Liver (tissue), 9 donors: ENCODE results near the gene GUCD1. TPM values are rescaled to one million over a fixed set of nuclear protein-coding genes. Genes with fewer than 3 reads are reported as not detected.

Source experiments
- DNase-seq: peaks from one replicate; pipeline ENCODE4 v3.0.0-alpha.2; 2017; ENCODE audit warnings: low spot score
- H3K27ac ChIP-seq, 2 donors: one replicate each; pipeline ENCODE4 v1.7.0; 2013; ENCODE audit warnings: inconsistent platforms in 2 of 2, low read length in 2 of 2, control low read depth in 1 of 2, low read depth in 1 of 2, mild to moderate bottlenecking in 1 of 2
- H3K27me3 ChIP-seq, 4 donors: one replicate each; pipeline versions ENCODE4 v1.6.1 to v1.7.0; 2013; ENCODE audit warnings: low read length in 3 of 4, inconsistent platforms in 1 of 4, mild to moderate bottlenecking in 1 of 4, moderate library complexity in 1 of 4; ENCODE audit not compliant: control insufficient read depth in 4 of 4, insufficient read depth in 4 of 4
- H3K36me3 ChIP-seq, 4 donors: one replicate each; pipeline versions ENCODE4 v1.6.1 to v1.7.0; 2013; ENCODE audit warnings: low read length in 3 of 4, mild to moderate bottlenecking in 3 of 4, low read depth in 1 of 4, moderate library complexity in 1 of 4; ENCODE audit not compliant: control insufficient read depth in 4 of 4, insufficient read depth in 3 of 4
- H3K4me1 ChIP-seq, 4 donors: one replicate each; pipeline versions ENCODE4 v1.6.1 to v1.7.0; 2013; ENCODE audit warnings: low read length in 3 of 4, mild to moderate bottlenecking in 3 of 4, moderate library complexity in 1 of 4; ENCODE audit not compliant: control insufficient read depth in 4 of 4, insufficient read depth in 4 of 4
- H3K4me3 ChIP-seq, 3 donors: one replicate each; pipeline versions ENCODE4 v1.6.1 to v1.7.0; 2013; ENCODE audit warnings: low read length in 3 of 3, control low read depth in 1 of 3, low read depth in 1 of 3, mild to moderate bottlenecking in 1 of 3
- H3K9ac ChIP-seq, 2 donors: one replicate each; pipeline ENCODE4 v1.7.0; 2013; ENCODE audit warnings: low read length in 2 of 2, mild to moderate bottlenecking in 2 of 2, moderate library complexity in 2 of 2, control low read depth in 1 of 2, low read depth in 1 of 2
- H3K9me3 ChIP-seq, 4 donors: one replicate each; pipeline versions ENCODE4 v1.6.1 to v1.7.0; 2013; ENCODE audit warnings: low read length in 3 of 4; ENCODE audit not compliant: control insufficient read depth in 4 of 4
- ATF3 ChIP-seq: IDR thresholded peaks from 2 replicates; pipeline ENCODE4 v1.6.1; 2016; ENCODE audit warnings: antibody characterized with exemption
- CTCF ChIP-seq: fragments of 150-350 bp; IDR thresholded peaks from 2 replicates; pipeline ENCODE4 v1.5.1; 2017; ENCODE audit warnings: improper control_type of control experiment, low read depth, low read length; ENCODE audit not compliant: missing input control
- EGR1 ChIP-seq, 2 donors: IDR thresholded peaks; 2 replicates each; pipeline ENCODE4 v1.6.1; 2016 to 2018; ENCODE audit warnings: antibody characterized with exemption in 2 of 2, low read depth in 2 of 2
- FOXA1 ChIP-seq: IDR thresholded peaks from 2 replicates; pipeline ENCODE4 v1.6.1; 2016; ENCODE audit warnings: antibody characterized with exemption
- FOXA2 ChIP-seq: IDR thresholded peaks from 2 replicates; pipeline ENCODE4 v1.6.1; 2016; ENCODE audit warnings: antibody characterized with exemption
- GABPA ChIP-seq, 2 donors: IDR thresholded peaks in 1 of 2; conservative IDR thresholded peaks in 1 of 2; 2 replicates each; pipeline ENCODE4 v1.6.1; 2016; ENCODE audit warnings: antibody characterized with exemption in 2 of 2, mild to moderate bottlenecking in 1 of 2, moderate library complexity in 1 of 2
- HNF4A ChIP-seq, 2 donors: conservative IDR thresholded peaks; 2 replicates each; pipeline ENCODE4 v1.6.1; 2016; ENCODE audit warnings: antibody characterized with exemption in 2 of 2, mild to moderate bottlenecking in 2 of 2
- HNF4G ChIP-seq: IDR thresholded peaks from 2 replicates; pipeline ENCODE4 v1.6.1; 2016; ENCODE audit warnings: antibody characterized with exemption
- JUND ChIP-seq, 2 donors: IDR thresholded peaks; 2 replicates each; pipeline ENCODE4 v1.6.1; 2016; ENCODE audit warnings: antibody characterized with exemption in 2 of 2
- MAX ChIP-seq: IDR thresholded peaks from 2 replicates; pipeline ENCODE4 v1.6.1; 2016; ENCODE audit warnings: antibody characterized with exemption
- NR2F2 ChIP-seq: IDR thresholded peaks from 2 replicates; pipeline ENCODE4 v1.6.1; 2016; ENCODE audit warnings: antibody characterized with exemption
- RAD21 ChIP-seq, 2 donors: IDR thresholded peaks; 2 replicates each; pipeline ENCODE4 v1.6.1; 2016; ENCODE audit warnings: antibody characterized with exemption in 2 of 2, mild to moderate bottlenecking in 2 of 2
- REST ChIP-seq: IDR thresholded peaks from 2 replicates; pipeline ENCODE4 v1.6.1; 2016; ENCODE audit warnings: antibody characterized with exemption, mild to moderate bottlenecking
- RXRA ChIP-seq, 2 donors: IDR thresholded peaks; 2 replicates each; pipeline ENCODE4 v1.6.1; 2017 to 2018; ENCODE audit warnings: antibody characterized with exemption in 2 of 2, mild to moderate bottlenecking in 1 of 2
- SP1 ChIP-seq: IDR thresholded peaks from 2 replicates; pipeline ENCODE4 v1.6.1; 2018; ENCODE audit warnings: antibody characterized with exemption, mild to moderate bottlenecking
- TAF1 ChIP-seq: conservative IDR thresholded peaks from 2 replicates; pipeline ENCODE4 v1.6.1; 2016; ENCODE audit warnings: antibody characterized with exemption, mild to moderate bottlenecking
- YY1 ChIP-seq: IDR thresholded peaks from 2 replicates; pipeline ENCODE4 v1.6.1; 2016; ENCODE audit warnings: antibody characterized with exemption, mild to moderate bottlenecking
- ZBTB33 ChIP-seq: IDR thresholded peaks from 2 replicates; pipeline ENCODE4 v1.6.1; 2016; ENCODE audit warnings: antibody characterized with exemption
- WGBS: extraction: QIAGEN DNeasy Blood & Tissue Kit; methylation state at CpG from one replicate; pipeline ENCODE4 v1.1.7; 2013; 5-methylcytosine and 5-hydroxymethylcytosine counted together
- polyA plus RNA-seq, 2 donors: library from polyadenylated mRNA; stranded (reverse) in 1 of 2; unstranded in 1 of 2; fragments of 200-250 nt in 1 of 2; fragments of >200 nt in 1 of 2; fragmentation: Nextera tagmentation in 1 of 2; extraction: Ambion mirVana in 1 of 2; gene quantifications; one replicate each; pipeline versions ENCODE4 v1.2.1 to v1.2.3, GENCODE V29; 2013 to 2015
- total RNA-seq, 2 donors: library from RNA; depleted of rRNA; stranded (reverse); fragments of >200 nt; gene quantifications; one replicate each; pipeline ENCODE4 v1.2.3, GENCODE V29; 2014
- donor health status: healthy.
- donor health status: healthy.
- donor health status: healthy.
- donor health status: healthy.
- donor health status: healthy.

The GUCD1 gene
- total and polyA plus RNA-seq, 4 donors, result 118 to 202 (median 179) TPM

- TF ChIP-seq CTCF, result no peak
- no peak for TF ChIP-seq TAF1
- no peak for TF ChIP-seq NR2F2
- no peak for TF ChIP-seq SP1
- no peak for TF ChIP-seq RAD21 (IDR thresholded peaks at IDR 0.05)
Observed at GRCh38 chr22:24595228-24595627, 40.3 kb upstream of the GUCD1 start (continued).

- Histone ChIP-seq H3K9me3 (no peaks in the 10 kb centered on the region), H3K9ac (peak overlapping the region in 1 of 2 donors; percentile 21), H3K4me1 (peaks cover 20 to 38% (median 30%) of the 10 kb centered on the region in 4 donors), H3K27ac (peak overlapping the region; percentile 75 to 76), H3K4me3 (no peak overlapping the region), H3K36me3 (no peaks in the 10 kb centered on the region), H3K27me3 (no peaks in the 10 kb centered on the region)
- 62% methylated on average over 7 of the region's 7 CpGs for WGBS
- no peak for DNase-seq
- no peak for TF ChIP-seq FOXA2
- no peak for TF ChIP-seq HNF4A (conservative IDR thresholded peaks at IDR 0.05)
- no peak for TF ChIP-seq EGR1 (IDR thresholded peaks at IDR 0.05; ENCODE audit: low read depth in 2 of 2)
- no peak for TF ChIP-seq GABPA (IDR thresholded peaks at IDR 0.05 in 1 of 2, conservative IDR thresholded peaks at IDR 0.05 in 1 of 2)
- no peak for TF ChIP-seq JUND (IDR thresholded peaks at IDR 0.05)
Observed at GRCh38 chr22:24594569-24595120, 39.7 kb upstream of the GUCD1 start.

GRCh38 chr22:24593836-24594568, 39.1 kb upstream of the GUCD1 start:
- WGBS, result 32% methylated on average over 16 of the region's 16 CpGs
- no peaks in the 10 kb centered on the region for H3K27me3 ChIP-seq
- DNase-seq, result peak; percentile 52
- peaks cover 20 to 38% (median 30%) of the 10 kb centered on the region in 4 donors for H3K4me1 ChIP-seq
- TF ChIP-seq ZBTB33, result no peak
- no peak for TF ChIP-seq GABPA (IDR thresholded peaks at IDR 0.05 in 1 of 2, conservative IDR thresholded peaks at IDR 0.05 in 1 of 2)
- TF ChIP-seq HNF4G, result no peak
- TF ChIP-seq RAD21 (IDR thresholded peaks at IDR 0.05), result peak; percentile 41 to 43
- peak; percentile 56 for TF ChIP-seq SP1
- TF ChIP-seq RXRA (IDR thresholded peaks at IDR 0.05), result peak; percentile 63 to 80
- TF ChIP-seq FOXA2, result no peak
- TF ChIP-seq HNF4A (conservative IDR thresholded peaks at IDR 0.05), result peak in 1 of 2 donors; percentile 68
- TF ChIP-seq ATF3, result no peak
- no peak for TF ChIP-seq CTCF
- TF ChIP-seq JUND (IDR thresholded peaks at IDR 0.05), result peak in 1 of 2 donors; percentile 62
- no peak for TF ChIP-seq EGR1 (IDR thresholded peaks at IDR 0.05; ENCODE audit: low read depth in 2 of 2)
- TF ChIP-seq YY1, result no peak
- no peak for TF ChIP-seq MAX
- peak; percentile 67 for TF ChIP-seq NR2F2
- no peak for TF ChIP-seq REST
- peak; percentile 35 for TF ChIP-seq FOXA1
- TF ChIP-seq TAF1, result peak; percentile 81
- H3K9me3 ChIP-seq, result no peaks in the 10 kb centered on the region
- H3K36me3 ChIP-seq, result peaks cover 0 to 2% (median under 1%) of the 10 kb centered on the region in 4 donors
- H3K9ac ChIP-seq, result no peak overlapping the region
- no peak overlapping the region for H3K4me3 ChIP-seq
- H3K27ac ChIP-seq, result peak overlapping the region; percentile 75 to 76
